ENCODE data around the gene C5orf46. TPM values are rescaled to one million over a fixed set of nuclear protein-coding genes. Genes with fewer than 3 reads are reported as not detected.

Gene C5orf46
- total and polyA plus RNA-seq, 2 experiments from 2014 or later, result 1.5 TPM; not detected in 1

- Histone ChIP-seq H3F3A (ENCODE audit: insufficient read depth) (no peaks in the 10 kb centered on the region), H3K4me2 (ENCODE audit: unreplicated experiment) (no peak overlapping the region), H3K27ac (no peak overlapping the region), H3K9me2 (ENCODE audit: insufficient read depth) (no peaks in the 10 kb centered on the region; the same call in 1 of the 2 replicates), H4K20me1 (ENCODE audit: insufficient read depth) (no peaks in the 10 kb centered on the region), H2AFZ (no peak overlapping the region), H3K36me3 (ENCODE audit: low read depth) (no peaks in the 10 kb centered on the region), H3K27me3 (replicated peaks; ENCODE audit: insufficient read depth) (no peaks in the 10 kb centered on the region), H3K79me2 (ENCODE audit: insufficient read depth) (no peaks in the 10 kb centered on the region), H3K9ac (no peak overlapping the region), H3K4me1 (ENCODE audit: insufficient read depth) (no peaks in the 10 kb centered on the region; the same call in 1 of the 2 replicates), H3K4me3 (no peak overlapping the region), H3K9me3 (ENCODE audit: low read depth) (no peaks in the 10 kb centered on the region)
- in situ Hi-C loops (cut with MboI), result no loop called here
- WGBS, 2 experiments (ENCODE audit: low coverage in 1 of 2, low lambda C conversion rate in 2 of 2, missing lambda C conversion rate in 2 of 2), result 55 to 63% methylated on average over 4 of the region's 4 CpGs
- no peak for DNase-seq
- TF ChIP-seq EZH2 (IDR thresholded peaks at IDR 0.05; ENCODE audit: insufficient read depth, poor library complexity, severe bottlenecking) (no peak), EZH2phosphoT487 (IDR thresholded peaks at IDR 0.05; ENCODE audit: insufficient read depth, low read depth) (no peak)
Observed at GRCh38 chr5:147904110-147904509, 2.2 kb downstream of the C5orf46 start.

- DNase-seq, result no peak
- Histone ChIP-seq H3K9ac (no peak overlapping the region), H3K79me2 (ENCODE audit: insufficient read depth) (no peaks in the 10 kb centered on the region)
Observed at GRCh38 chr5:147902609-147903115, 3.7 kb downstream of the C5orf46 start.

GRCh38 chr5:147901599-147902039, 4.7 kb downstream of the C5orf46 start:
- Histone ChIP-seq H3K9me2 (ENCODE audit: insufficient read depth) (no peaks in the 10 kb centered on the region), H3K79me2 (ENCODE audit: insufficient read depth) (no peaks in the 10 kb centered on the region), H3K9me3 (ENCODE audit: low read depth) (no peaks in the 10 kb centered on the region), H3K27ac (no peak overlapping the region), H3K4me2 (ENCODE audit: unreplicated experiment) (no peak overlapping the region), H3K27me3 (replicated peaks; ENCODE audit: insufficient read depth) (no peaks in the 10 kb centered on the region), H3K36me3 (ENCODE audit: low read depth) (no peaks in the 10 kb centered on the region), H3K9ac (no peak overlapping the region), H2AFZ (no peak overlapping the region), H3K4me3 (no peak overlapping the region), H4K20me1 (ENCODE audit: insufficient read depth) (no peaks in the 10 kb centered on the region), H3K4me1 (ENCODE audit: insufficient read depth) (no peaks in the 10 kb centered on the region; the same call in 1 of the 2 replicates), H3F3A (ENCODE audit: insufficient read depth) (no peaks in the 10 kb centered on the region)
- in situ Hi-C loops (cut with MboI), result no loop called here
- peak; percentile 26 for DNase-seq
- 23 to 30% methylated on average over 12 of the region's 12 CpGs for WGBS, 2 experiments (ENCODE audit: low coverage in 1 of 2, low lambda C conversion rate in 2 of 2, missing lambda C conversion rate in 2 of 2)
- no peak for TF ChIP-seq EZH2phosphoT487 (IDR thresholded peaks at IDR 0.05; ENCODE audit: insufficient read depth, low read depth)
- no peak for TF ChIP-seq EZH2 (IDR thresholded peaks at IDR 0.05; ENCODE audit: insufficient read depth, poor library complexity, severe bottlenecking)

More at GRCh38 chr5:147902609-147903115, 3.7 kb downstream of the C5orf46 start:
- H4K20me1 ChIP-seq (ENCODE audit: insufficient read depth), result no peaks in the 10 kb centered on the region
- no peaks in the 10 kb centered on the region for H3K36me3 ChIP-seq (ENCODE audit: low read depth)
- no peaks in the 10 kb centered on the region for H3K9me3 ChIP-seq (ENCODE audit: low read depth)
- no peak overlapping the region for H2AFZ ChIP-seq
- in situ Hi-C loops (cut with MboI), result no loop called here
- no peak overlapping the region for H3K27ac ChIP-seq
- no peaks in the 10 kb centered on the region for H3K9me2 ChIP-seq (ENCODE audit: insufficient read depth)
- no peak overlapping the region for H3K4me3 ChIP-seq
- H3K27me3 ChIP-seq (replicated peaks; ENCODE audit: insufficient read depth), result no peaks in the 10 kb centered on the region
- H3F3A ChIP-seq (ENCODE audit: insufficient read depth), result no peaks in the 10 kb centered on the region
- no peak for TF ChIP-seq EZH2phosphoT487 (IDR thresholded peaks at IDR 0.05; ENCODE audit: insufficient read depth, low read depth)
- TF ChIP-seq EZH2 (IDR thresholded peaks at IDR 0.05; ENCODE audit: insufficient read depth, poor library complexity, severe bottlenecking), result no peak
- H3K4me2 ChIP-seq (ENCODE audit: unreplicated experiment), result no peak overlapping the region
- H3K4me1 ChIP-seq (ENCODE audit: insufficient read depth), result no peaks in the 10 kb centered on the region; the same call in 1 of the 2 replicates

- TF ChIP-seq EZH2phosphoT487 (IDR thresholded peaks at IDR 0.05; ENCODE audit: insufficient read depth, low read depth) (no peak), EZH2 (IDR thresholded peaks at IDR 0.05; ENCODE audit: insufficient read depth, poor library complexity, severe bottlenecking) (no peak)
- no peak overlapping the region for H2AFZ ChIP-seq
- H3K4me1 ChIP-seq (ENCODE audit: insufficient read depth), result no peaks in the 10 kb centered on the region; the same call in 1 of the 2 replicates
- no peak for DNase-seq
- H3K36me3 ChIP-seq (ENCODE audit: low read depth), result no peaks in the 10 kb centered on the region
- no peaks in the 10 kb centered on the region for H3F3A ChIP-seq (ENCODE audit: insufficient read depth)
- no peaks in the 10 kb centered on the region for H3K27me3 ChIP-seq (replicated peaks; ENCODE audit: insufficient read depth)
- no peaks in the 10 kb centered on the region for H3K9me2 ChIP-seq (ENCODE audit: insufficient read depth)
- no peaks in the 10 kb centered on the region for H4K20me1 ChIP-seq (ENCODE audit: insufficient read depth)
- H3K4me2 ChIP-seq (ENCODE audit: unreplicated experiment), result no peak overlapping the region
- 21 to 23% methylated on average over 3 of the region's 3 CpGs for WGBS, 2 experiments (ENCODE audit: low coverage in 1 of 2, low lambda C conversion rate in 2 of 2, missing lambda C conversion rate in 2 of 2)
- no peak overlapping the region for H3K27ac ChIP-seq
- no peaks in the 10 kb centered on the region for H3K79me2 ChIP-seq (ENCODE audit: insufficient read depth)
- in situ Hi-C loops (cut with MboI), result no loop called here
- H3K4me3 ChIP-seq, result no peak overlapping the region
- H3K9ac ChIP-seq, result no peak overlapping the region
- no peaks in the 10 kb centered on the region for H3K9me3 ChIP-seq (ENCODE audit: low read depth)
Observed at GRCh38 chr5:147898875-147899401, 7.4 kb downstream of the C5orf46 start.

Data from GM23248 (cell line).